K562 (cell line): ENCODE results near the gene KDELR3. TPM values are rescaled to one million over a fixed set of nuclear protein-coding genes. Genes with fewer than 3 reads are reported as not detected.

ENCODE experiments used
- ATAC-seq: fragments of 200-7000 bp; cut with Tn5 transposase; 3 replicates; pipeline ENCODE4 v1.9.1; 2020; ENCODE audit warnings: moderate library complexity
- BruUV-seq: library from RNA; stranded (reverse); fragments of 400-500 nt; replicated peaks from 2 replicates; lab custom pipeline; 2021; lab: Mats Ljungman, UMichigan
- CTCF ChIA-PET: fragments of 300-600 bp; formaldehyde crosslinking; extraction: SDS; loops from one replicate; lab custom pipeline; 2021; ENCODE audit warnings: low intra/inter-chr PET ratio; lab: Yijun Ruan, JAX
- POLR2A ChIA-PET: fragments of 300-600, 350-650 bp; sonication (Branson Sonifier 250); formaldehyde crosslinking; extraction: SDS; loops from one replicate; lab custom pipeline; 2021; ENCODE audit warnings: antibody characterized with exemption, inconsistent platforms; lab: Yijun Ruan, JAX
- DNase-seq, 4 experiments: peaks; one replicate each; pipeline versions ENCODE4 v3.0.0 to v3.0.0-alpha.2; 2011 to 2018; ENCODE audit warnings: low spot score in 3 of 4, mixed read lengths in 3 of 4; ENCODE audit errors: extremely low read depth in 1 of 4
- FAIRE-seq: peaks from 2 replicates; lab custom pipeline; 2011; peaks lifted over from hg19 to GRCh38; lab: Jason Lieb, UNC
- H2AFZ ChIP-seq: 2 replicates; pipeline ENCODE4 v1.6.0; 2011; ENCODE audit warnings: low read depth, low read length, control low read depth, inconsistent platforms
- H3K27ac ChIP-seq: fragments of 200-600 bp; 3 replicates; pipeline ENCODE4 v1.8.0; 2011; ENCODE audit warnings: low read depth, mild to moderate bottlenecking, control low read depth, inconsistent platforms, low read length, moderate library complexity, mixed read lengths; ENCODE audit errors: extremely low read depth
- H3K27me3 ChIP-seq, 2 experiments: fragments of 300-600 bp in 1 of 2; 2 replicates in 1 of 2; 3 replicates in 1 of 2; pipeline versions ENCODE4 v1.6.0 to v1.8.0; 2011; ENCODE audit warnings: inconsistent platforms in 2 of 2, low read length in 2 of 2, mild to moderate bottlenecking in 1 of 2, mixed read lengths in 1 of 2, moderate library complexity in 1 of 2; ENCODE audit not compliant: control insufficient read depth in 2 of 2, insufficient read depth in 2 of 2
- H3K36me3 ChIP-seq: fragments of 300-600 bp; 3 replicates; pipeline ENCODE4 v1.8.0; 2011; ENCODE audit warnings: mild to moderate bottlenecking, low read length, inconsistent platforms; ENCODE audit not compliant: control insufficient read depth, insufficient read depth
- H3K4me1 ChIP-seq, 2 experiments: fragments of 200-600 bp in 1 of 2; replicated peaks in 1 of 2; 2 replicates in 1 of 2; 3 replicates in 1 of 2; pipeline versions ENCODE4 v1.5.1 to v1.8.0; 2011; ENCODE audit warnings: inconsistent platforms in 2 of 2, low read length in 2 of 2, mild to moderate bottlenecking in 1 of 2, mixed read lengths in 1 of 2, moderate library complexity in 1 of 2; ENCODE audit not compliant: control insufficient read depth in 2 of 2, insufficient read depth in 2 of 2
- H3K4me2 ChIP-seq: 2 replicates; pipeline ENCODE4 v1.6.1; 2011; ENCODE audit warnings: low read length, control low read depth, inconsistent platforms, mixed read lengths; ENCODE audit not compliant: insufficient read depth
- H3K4me3 ChIP-seq: fragments of 200-600 bp; sonication (generic), shearing (Covaris generic); 2 replicates; pipeline ENCODE4 v1.5.1; 2016; ENCODE audit warnings: control low read depth, inconsistent platforms
- H3K79me2 ChIP-seq: fragments of 200-600 bp; 3 replicates; pipeline ENCODE4 v1.8.0; 2011; ENCODE audit warnings: low read length, inconsistent platforms; ENCODE audit not compliant: control insufficient read depth, insufficient read depth
- H3K9ac ChIP-seq, 2 experiments: 2 replicates each; pipeline versions ENCODE4 v1.6.0 to v1.6.1; 2011; ENCODE audit warnings: low read depth in 2 of 2, low read length in 2 of 2, control low read depth in 1 of 2, inconsistent platforms in 1 of 2, mild to moderate bottlenecking in 1 of 2, mixed read lengths in 1 of 2; ENCODE audit not compliant: insufficient read depth in 1 of 2
- H3K9me1 ChIP-seq: one replicate; pipeline ENCODE4 v1.6.0; 2011; ENCODE audit warnings: inconsistent platforms, mild to moderate bottlenecking, low read length, moderate library complexity; ENCODE audit not compliant: control insufficient read depth, insufficient read depth
- H3K9me3 ChIP-seq: replicated peaks from 2 replicates; pipeline ENCODE4 v1.5.1; 2011; ENCODE audit warnings: low read depth, low read length, inconsistent platforms; ENCODE audit not compliant: control insufficient read depth, insufficient read depth
- H4K20me1 ChIP-seq: replicated peaks from 2 replicates; pipeline ENCODE4 v1.6.1; 2011; ENCODE audit warnings: low read length, inconsistent platforms, mixed read lengths; ENCODE audit not compliant: control insufficient read depth, insufficient read depth
- CTCF ChIP-seq, 3 experiments: IDR thresholded peaks in 2 of 3; conservative IDR thresholded peaks in 1 of 3; 2 replicates each; pipeline ENCODE4 v1.5.1; 2011 to 2012; ENCODE audit warnings: low read length in 3 of 3, mild to moderate bottlenecking in 3 of 3, control low read depth in 2 of 3, improper control_type of control experiment in 1 of 3, inconsistent platforms in 1 of 3, low read depth in 1 of 3, mixed read lengths in 1 of 3, moderate library complexity in 1 of 3; ENCODE audit not compliant: insufficient read depth in 2 of 3
- HMG20B ChIP-seq: fragments of 250-450 bp; sonication (Bioruptor Pico); IDR thresholded peaks from 2 replicates; pipeline ENCODE4 v1.5.0; 2021; ENCODE audit warnings: mild to moderate bottlenecking
- KDM5B ChIP-seq: fragments of 200-600 bp; sonication (generic); IDR thresholded peaks from 2 replicates; pipeline ENCODE4 v1.6.1; 2012; ENCODE audit warnings: low read depth, mild to moderate bottlenecking, moderate library complexity, low read length, control low read depth, inconsistent platforms; ENCODE audit not compliant: insufficient replicate concordance
- MCM3 ChIP-seq: fragments of 450-650 bp; IDR thresholded peaks from 2 replicates; pipeline ENCODE4 v1.6.1; 2016
- MECOM ChIP-seq: fragments of 250-450 bp; sonication (Bioruptor Pico); IDR thresholded peaks from 2 replicates; pipeline ENCODE4 v1.8.0; 2022; ENCODE audit warnings: inconsistent platforms
- SRSF1 ChIP-seq: fragments of 200-400 bp; formaldehyde crosslinking; IDR thresholded peaks from 2 replicates; pipeline ENCODE4 v1.6.1; 2017; ENCODE audit warnings: mild to moderate bottlenecking, low read depth, low read length, moderate library complexity
- VEZF1 ChIP-seq: fragments of 200-800 bp; sonication (Bioruptor generic); IDR thresholded peaks from 2 replicates; pipeline ENCODE4 v1.6.1; 2017; ENCODE audit warnings: missing genetic modification characterization, missing compliant biosample characterization
- ZMIZ1 ChIP-seq, 2 experiments: fragments of 150-350 bp in 1 of 2; IDR thresholded peaks; 2 replicates each; pipeline ENCODE4 v1.6.1; 2012 to 2016; ENCODE audit warnings: low read depth in 2 of 2, low read length in 2 of 2, mild to moderate bottlenecking in 1 of 2, moderate library complexity in 1 of 2
- WGBS: fragments of 100-300 bp; shearing (Covaris generic); methylation state at CpG from one replicate; pipeline ENCODE4 v1.1.6; 2016; ENCODE audit warnings: low coverage, mixed read lengths; ENCODE audit not compliant: insufficient coverage; ENCODE audit errors: missing lambda C conversion rate; 5-methylcytosine and 5-hydroxymethylcytosine counted together
- in situ Hi-C: fragments of 300-500 bp; cut with MboI; formaldehyde crosslinking; loops from 4 replicates; pipeline ENCODE4 v1.15.0; 2018; ENCODE audit warnings: inconsistent platforms, mixed read lengths
- intact Hi-C: fragments of 100-400 bp; cut with micrococcal nuclease; formaldehyde crosslinking; loops from 2 replicates; pipeline ENCODE4 v1.14.2; 2022
- polyA plus RNA-seq, 8 experiments: library from polyadenylated mRNA; depleted of rRNA in 4 of 8; stranded (reverse) in 5 of 8; unstranded in 3 of 8; fragments of >200 nt; fragmentation: Nextera tagmentation in 2 of 8; fragmentation: Illumina TruSeq in 1 of 8; extraction: Ambion mirVana in 2 of 8; extraction: Trizol in 1 of 8; gene quantifications; 2 replicates each; pipeline versions ENCODE4 v1.2.1 to v1.2.3, GENCODE V29; 2011 to 2014; ENCODE audit warnings: inconsistent platforms in 1 of 8, missing spikeins in 1 of 8
- total RNA-seq, 7 experiments: library from RNA; depleted of rRNA in 6 of 7; stranded (reverse); fragments of >200 nt in 6 of 7; fragmentation: Illumina TruSeq in 2 of 7; extraction: Trizol in 2 of 7; gene quantifications; 2 replicates each; pipeline versions ENCODE4 v1.2.1 to v1.2.3, GENCODE V29; 2011 to 2021; ENCODE audit warnings: low replicate concordance in 1 of 7

KDELR3 gene
- total and polyA plus RNA-seq, 9 of the 15 experiments (the other 6 are each of a cell fraction or from before 2014, with no cell fraction given): 7.1 to 44.8 (median 9.6) TPM

- ATAC-seq (no peak), FAIRE-seq (no peak), DNase-seq (no peak)
- POLR2A ChIA-PET: interaction anchor here (0.9 kb wide), 1 partner anchor 17 kb away, joined by 4 read pairs; no protein-coding TSS in a partner anchor
- peaks cover 95% of the 10 kb centered on the region for H3K36me3 ChIP-seq
- CTCF ChIA-PET: interaction anchor here (0.5 kb wide), 1 partner anchor 1036 kb away, joined by 3 read pairs; no protein-coding TSS in a partner anchor
- peaks cover 34% of the 10 kb centered on the region for H3K79me2 ChIP-seq
- no peak overlapping the region for H3K27ac ChIP-seq
- H3K4me3 ChIP-seq: no peak overlapping the region
- no peaks in the 10 kb centered on the region for H3K9me3 ChIP-seq
- 92% methylated on average over 10 of the region's 12 CpGs for WGBS
- no peaks in the 10 kb centered on the region for H3K27me3 ChIP-seq
- no peak overlapping the region for H3K9ac ChIP-seq
- no peaks in the 10 kb centered on the region for H3K4me1 ChIP-seq
- no peak overlapping the region for H3K4me2 ChIP-seq
- no peak overlapping the region for H2AFZ ChIP-seq
- BruUV-seq: no TSS peak
- in situ Hi-C loops: loop anchor here (5.0 kb wide), 1 partner anchor 72 kb away; no protein-coding TSS in a partner anchor
- no peaks in the 10 kb centered on the region for H3K9me1 ChIP-seq
- no peaks in the 10 kb centered on the region for H4K20me1 ChIP-seq
- intact Hi-C loops: no loop called here
- TF ChIP-seq VEZF1 (CRISPR knock-in tag) (no peak), KDM5B (no peak), CTCF (IDR thresholded peaks at IDR 0.05 in 2 of 3, conservative IDR thresholded peaks at IDR 0.05 in 1 of 3; ENCODE audit: insufficient read depth in 2 of 3, low read depth in 1 of 3, low read length in 3 of 3) (no peak), MECOM (CRISPR knock-in tag) (no peak), HMG20B (no peak), SRSF1 (no peak), MCM3 (no peak), ZMIZ1 (IDR thresholded peaks at IDR 0.05; ENCODE audit: low read depth in 2 of 2, low read length in 2 of 2) (no peak)
Observed at GRCh38 chr22:38494939-38495338, 27.0 kb downstream of the KDELR3 start.
